Karpas-422 (cell line): ENCODE data around the gene CHAT. TPM values are rescaled to one million over a fixed set of nuclear protein-coding genes. Genes with fewer than 3 reads are reported as not detected.

Experiments used
- DNase-seq: peaks from one replicate; pipeline ENCODE4 v3.0.0-alpha.2; 2015
- H2AFZ ChIP-seq: fragments of 200-600 bp; sonication (generic); 2 replicates; pipeline ENCODE4 v1.6.1; 2014; ENCODE audit warnings: antibody characterized with exemption, low read length, mixed read lengths
- H3K27ac ChIP-seq: fragments of 200-600 bp; sonication (generic); 2 replicates; pipeline ENCODE4 v1.5.1; 2014; ENCODE audit warnings: mild to moderate bottlenecking, low read length, moderate library complexity
- H3K27me3 ChIP-seq: fragments of 200-600 bp; sonication (generic); 2 replicates; pipeline ENCODE4 v1.6.1; 2014; ENCODE audit warnings: low read length, mixed read lengths
- H3K36me3 ChIP-seq: fragments of 200-600 bp; sonication (generic); 2 replicates; pipeline ENCODE4 v1.6.1; 2014; ENCODE audit warnings: low read length, mixed read lengths; ENCODE audit not compliant: insufficient read depth
- H3K4me1 ChIP-seq: fragments of 200-600 bp; sonication (generic); 2 replicates; pipeline ENCODE4 v1.6.1; 2014; ENCODE audit warnings: mild to moderate bottlenecking, low read length, mixed read lengths
- H3K4me2 ChIP-seq: fragments of 200-600 bp; sonication (generic); 2 replicates; pipeline ENCODE4 v1.6.1; 2014; ENCODE audit warnings: low read length, low read depth, mild to moderate bottlenecking; ENCODE audit not compliant: poor library complexity, severe bottlenecking
- H3K4me3 ChIP-seq: fragments of 200-600 bp; sonication (generic); 2 replicates; pipeline ENCODE4 v1.5.1; 2014; ENCODE audit warnings: mild to moderate bottlenecking, antibody characterized with exemption, low read length, mixed read lengths
- H3K79me2 ChIP-seq: fragments of 200-600 bp; sonication (generic); 2 replicates; pipeline ENCODE4 v1.6.1; 2014; ENCODE audit warnings: mild to moderate bottlenecking, low read length, mixed read lengths
- H3K9ac ChIP-seq: fragments of 200-600 bp; sonication (generic); 2 replicates; pipeline ENCODE4 v1.6.0; 2014; ENCODE audit warnings: low read length
- H3K9me2 ChIP-seq: fragments of 200-600 bp; sonication (generic), shearing (Covaris generic); replicated peaks from 2 replicates; pipeline ENCODE4 v1.6.0; 2014; ENCODE audit warnings: mild to moderate bottlenecking, low read length, moderate library complexity; ENCODE audit not compliant: insufficient read depth
- H3K9me3 ChIP-seq: fragments of 300-700, 200-600 bp; sonication (generic); 2 replicates; pipeline ENCODE4 v1.6.1; 2014; ENCODE audit warnings: low read length, mixed read lengths
- H4K20me1 ChIP-seq: fragments of 200-600 bp; sonication (generic); 2 replicates; pipeline ENCODE4 v1.6.1; 2014; ENCODE audit warnings: mild to moderate bottlenecking, antibody characterized with exemption, low read length, low read depth; ENCODE audit not compliant: insufficient read depth
- total RNA-seq: library from RNA; depleted of rRNA; stranded (reverse); fragments of >200 nt; shearing (Covaris generic); gene quantifications from 2 replicates; pipeline ENCODE4 v1.2.3, GENCODE V29; 2014; ENCODE audit warnings: low replicate concordance

The CHAT gene
- total RNA-seq, 1 experiment from 2014 or later: not detected

DNA sequence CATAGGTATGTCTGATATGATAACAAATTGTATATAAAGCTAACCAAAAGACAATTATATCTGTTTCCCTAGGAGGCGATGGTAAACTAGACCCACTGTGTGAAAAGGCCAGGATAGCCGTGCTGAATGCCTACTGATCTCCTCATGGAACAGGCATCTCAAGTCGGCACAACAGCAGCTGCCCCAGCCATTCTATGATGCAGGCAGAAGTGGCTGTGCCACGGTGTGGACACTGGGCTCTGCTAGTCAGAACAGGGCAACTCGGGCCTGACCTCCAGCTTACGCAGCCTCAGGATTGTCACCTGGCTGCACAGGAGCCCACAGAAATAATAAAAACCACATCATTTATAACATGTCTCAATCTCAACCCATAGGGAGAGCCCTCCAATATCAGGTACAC is 80.6 kb downstream of the CHAT start:
- no peaks in the 10 kb centered on the region for H4K20me1 ChIP-seq
- H3K9me2 ChIP-seq: no peaks in the 10 kb centered on the region
- no peak overlapping the region for H3K27ac ChIP-seq
- H3K4me2 ChIP-seq: no peak overlapping the region
- DNase-seq: no peak
- H3K4me3 ChIP-seq: no peak overlapping the region
- peaks cover under 1% of the 10 kb centered on the region for H3K4me1 ChIP-seq
- no peaks in the 10 kb centered on the region for H3K79me2 ChIP-seq
- no peaks in the 10 kb centered on the region for H3K27me3 ChIP-seq
- H2AFZ ChIP-seq: no peak overlapping the region
- no peak overlapping the region for H3K9ac ChIP-seq
- no peaks in the 10 kb centered on the region for H3K9me3 ChIP-seq
- no peaks in the 10 kb centered on the region for H3K36me3 ChIP-seq

DNA sequence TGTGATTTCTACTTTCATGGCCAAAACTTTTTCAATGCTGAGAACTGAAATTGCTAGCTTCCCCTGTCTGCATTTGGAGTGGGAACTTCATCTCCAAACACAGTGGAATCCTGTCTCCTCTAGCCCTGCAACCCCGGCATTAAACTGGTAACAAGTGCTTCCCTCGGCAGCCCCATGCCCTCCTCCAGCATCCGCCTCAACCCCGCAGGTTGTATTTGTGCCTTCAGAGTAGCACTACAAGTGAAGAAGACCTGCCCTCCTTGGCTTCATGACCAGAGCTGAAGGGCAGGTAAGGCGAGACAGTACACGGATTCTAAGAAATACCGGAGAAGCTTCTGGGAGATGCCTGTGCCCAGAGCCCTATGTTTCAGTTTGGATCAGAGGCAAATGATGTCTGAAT is 82.5 kb downstream of the CHAT start:
- Histone ChIP-seq H3K27me3 (no peaks in the 10 kb centered on the region), H3K4me1 (peaks cover 10% of the 10 kb centered on the region), H3K9ac (no peak overlapping the region), H3K79me2 (no peaks in the 10 kb centered on the region), H4K20me1 (no peaks in the 10 kb centered on the region), H2AFZ (no peak overlapping the region), H3K9me2 (no peaks in the 10 kb centered on the region), H3K27ac (no peak overlapping the region), H3K4me2 (no peak overlapping the region), H3K4me3 (no peak overlapping the region), H3K36me3 (no peaks in the 10 kb centered on the region), H3K9me3 (no peaks in the 10 kb centered on the region)
- DNase-seq: no peak

DNA sequence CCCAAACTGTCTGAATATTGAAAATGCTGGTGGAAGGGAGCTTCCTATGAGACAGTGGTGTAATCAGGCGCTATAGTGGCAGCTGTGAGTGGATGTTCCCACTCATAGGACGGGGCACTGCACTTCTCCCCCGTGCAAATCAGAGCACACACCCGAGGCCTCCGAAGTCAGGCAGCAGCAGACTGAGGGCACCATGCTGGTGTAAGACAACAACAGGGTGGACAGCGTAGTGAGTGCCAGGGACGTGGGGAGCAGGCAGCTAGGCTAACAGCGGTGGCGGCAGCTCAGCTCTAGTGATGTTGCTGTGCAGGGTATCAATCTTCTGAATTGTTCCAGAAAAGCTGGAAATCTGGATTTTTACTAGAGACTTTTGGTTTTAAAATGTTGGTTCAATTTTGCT is 84.8 kb downstream of the CHAT start:
- no peaks in the 10 kb centered on the region for H3K36me3 ChIP-seq

DNA sequence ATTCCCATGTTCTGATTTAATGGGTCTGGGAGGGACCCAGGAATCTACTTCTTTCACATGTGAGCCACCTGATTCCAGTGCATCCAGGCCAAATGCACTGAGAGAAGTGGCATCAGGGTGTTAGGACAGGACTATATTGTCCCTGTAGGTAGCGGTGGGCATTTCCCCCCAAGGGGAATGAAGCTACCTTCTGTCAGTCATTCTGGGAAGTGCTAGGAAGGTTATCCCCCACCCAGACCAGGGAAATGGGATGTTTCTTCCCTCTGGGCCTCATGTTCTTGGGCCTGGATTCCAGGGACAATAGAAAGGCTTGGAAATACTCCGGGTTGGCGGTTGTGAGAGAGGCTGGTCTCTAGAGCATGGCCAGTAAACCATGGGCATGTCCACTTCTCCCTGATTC is 86.4 kb downstream of the CHAT start:
- Histone ChIP-seq H3K27me3 (no peaks in the 10 kb centered on the region), H3K4me1 (peaks cover 11% of the 10 kb centered on the region), H4K20me1 (no peaks in the 10 kb centered on the region), H3K4me2 (no peak overlapping the region), H3K27ac (no peak overlapping the region), H2AFZ (no peak overlapping the region), H3K9ac (no peak overlapping the region), H3K79me2 (no peaks in the 10 kb centered on the region), H3K9me2 (no peaks in the 10 kb centered on the region), H3K36me3 (no peaks in the 10 kb centered on the region), H3K4me3 (no peak overlapping the region), H3K9me3 (no peaks in the 10 kb centered on the region)
- no peak for DNase-seq

More for the DNA sequence above, 84.8 kb downstream of the CHAT start:
- Histone ChIP-seq H3K4me1 (peaks cover 11% of the 10 kb centered on the region), H3K27ac (no peak overlapping the region), H3K4me2 (no peak overlapping the region), H3K9ac (no peak overlapping the region), H3K79me2 (no peaks in the 10 kb centered on the region), H2AFZ (no peak overlapping the region), H3K9me2 (no peaks in the 10 kb centered on the region), H3K9me3 (no peaks in the 10 kb centered on the region), H3K4me3 (no peak overlapping the region), H3K27me3 (no peaks in the 10 kb centered on the region), H4K20me1 (no peaks in the 10 kb centered on the region)
- DNase-seq: no peak

DNA sequence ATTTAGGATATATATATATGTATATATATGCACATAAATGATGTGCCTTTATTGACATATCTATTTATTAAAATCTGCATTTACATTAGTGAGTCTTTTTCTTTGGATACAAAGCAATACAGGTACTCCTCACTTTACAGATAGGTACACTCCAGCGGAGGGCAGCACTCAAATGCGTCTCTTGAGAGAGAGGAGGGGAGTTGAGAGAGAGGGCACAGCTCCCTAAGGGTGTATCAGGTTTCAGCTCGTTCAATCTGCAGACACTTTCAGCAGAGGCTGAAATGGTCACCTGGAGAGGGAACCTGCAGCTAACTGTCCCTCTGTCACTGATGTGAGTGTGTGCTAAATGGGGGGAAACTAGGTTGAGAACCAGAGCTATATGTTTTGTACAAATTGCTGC is 87.2 kb downstream of the CHAT start:
- no peak overlapping the region for H3K27ac ChIP-seq
- no peak overlapping the region for H3K9ac ChIP-seq
- H3K36me3 ChIP-seq: no peaks in the 10 kb centered on the region
- peak; percentile 67 for DNase-seq
- no peaks in the 10 kb centered on the region for H3K27me3 ChIP-seq
- H3K4me1 ChIP-seq: peaks cover 11% of the 10 kb centered on the region
- H4K20me1 ChIP-seq: no peaks in the 10 kb centered on the region
- no peaks in the 10 kb centered on the region for H3K79me2 ChIP-seq
- H3K4me2 ChIP-seq: no peak overlapping the region
- no peak overlapping the region for H2AFZ ChIP-seq
- H3K9me2 ChIP-seq: no peaks in the 10 kb centered on the region
- no peak overlapping the region for H3K4me3 ChIP-seq
- no peaks in the 10 kb centered on the region for H3K9me3 ChIP-seq

DNA sequence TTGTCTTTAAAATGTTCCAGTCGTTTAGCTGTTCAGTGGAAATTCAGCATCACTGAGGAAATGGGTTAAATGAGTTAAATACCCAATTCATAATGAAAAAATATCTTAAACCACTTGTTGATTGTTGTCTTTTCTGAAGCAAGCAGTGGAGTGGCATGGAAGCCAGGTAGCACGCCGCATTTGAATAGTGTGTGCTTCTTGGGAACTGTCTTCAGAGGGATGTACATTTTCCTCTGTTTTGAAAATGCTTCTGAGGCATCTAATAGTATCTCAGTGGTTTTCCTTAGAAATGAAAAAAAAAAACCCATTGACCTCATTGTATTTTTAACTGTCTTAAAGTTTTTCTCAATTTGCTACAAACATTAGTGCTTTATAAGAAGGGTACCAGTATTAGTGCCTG is 93.7 kb downstream of the CHAT start:
- DNase-seq: no peak
- Histone ChIP-seq H3K36me3 (no peaks in the 10 kb centered on the region), H3K9ac (no peak overlapping the region), H3K79me2 (no peaks in the 10 kb centered on the region), H3K4me3 (no peak overlapping the region), H3K27ac (no peak overlapping the region), H3K4me1 (no peaks in the 10 kb centered on the region), H4K20me1 (no peaks in the 10 kb centered on the region), H3K4me2 (no peak overlapping the region), H3K27me3 (no peaks in the 10 kb centered on the region), H3K9me3 (no peaks in the 10 kb centered on the region), H3K9me2 (no peaks in the 10 kb centered on the region), H2AFZ (no peak overlapping the region)

DNA sequence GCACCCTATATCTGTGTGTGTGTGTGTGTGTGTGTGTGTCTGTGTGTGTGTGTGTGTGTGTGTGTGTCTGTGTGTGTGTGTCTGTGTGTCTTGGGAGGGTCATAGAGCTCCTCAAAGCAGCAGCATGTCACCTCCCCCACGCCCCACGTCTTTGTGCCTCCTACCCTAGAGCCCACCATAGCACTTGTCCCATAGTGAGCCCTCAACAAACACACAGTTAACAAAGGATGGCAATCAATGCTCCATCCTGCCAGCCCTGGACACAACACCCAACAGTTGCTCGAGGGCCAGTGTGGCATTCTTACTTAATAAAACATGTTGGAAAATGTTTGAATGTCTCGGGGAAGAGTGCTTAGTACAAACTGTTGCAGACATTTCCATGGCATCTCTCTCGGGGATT is 96.1 kb downstream of the CHAT start:
- no peaks in the 10 kb centered on the region for H3K27me3 ChIP-seq
- H4K20me1 ChIP-seq: no peaks in the 10 kb centered on the region
- no peak for DNase-seq
- H3K79me2 ChIP-seq: no peaks in the 10 kb centered on the region
- H3K4me3 ChIP-seq: no peak overlapping the region
- no peaks in the 10 kb centered on the region for H3K9me3 ChIP-seq
- no peak overlapping the region for H2AFZ ChIP-seq
- H3K4me2 ChIP-seq: no peak overlapping the region
- H3K4me1 ChIP-seq: no peaks in the 10 kb centered on the region
- no peak overlapping the region for H3K9ac ChIP-seq
- H3K36me3 ChIP-seq: no peaks in the 10 kb centered on the region
- H3K9me2 ChIP-seq: no peaks in the 10 kb centered on the region
- H3K27ac ChIP-seq: no peak overlapping the region

DNA sequence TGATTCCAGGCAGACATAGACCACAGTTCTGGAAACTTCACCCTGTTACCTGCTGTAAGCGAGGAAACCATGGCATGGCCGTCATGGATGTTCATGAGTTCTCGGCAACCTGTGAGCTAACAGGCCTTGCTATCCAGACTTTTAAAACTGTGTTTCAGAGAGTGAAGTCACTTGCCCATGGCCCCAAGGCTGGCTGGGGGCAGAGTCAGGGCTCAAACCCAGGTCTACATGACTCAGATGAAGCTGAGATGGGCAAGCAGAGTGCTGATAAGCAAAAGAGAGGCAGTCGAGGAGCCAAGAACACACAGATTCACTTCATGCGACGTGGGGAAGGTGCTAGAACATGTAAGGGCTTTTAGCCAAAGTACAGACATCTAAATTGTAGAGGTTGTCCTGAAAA is 97.1 kb downstream of the CHAT start:
- no peaks in the 10 kb centered on the region for H3K9me3 ChIP-seq
- no peak for DNase-seq
- no peaks in the 10 kb centered on the region for H4K20me1 ChIP-seq
- H3K36me3 ChIP-seq: no peaks in the 10 kb centered on the region
- H3K27me3 ChIP-seq: no peaks in the 10 kb centered on the region
- H3K9me2 ChIP-seq: no peaks in the 10 kb centered on the region
- no peak overlapping the region for H3K9ac ChIP-seq
- no peaks in the 10 kb centered on the region for H3K4me1 ChIP-seq
- no peak overlapping the region for H3K4me3 ChIP-seq
- no peak overlapping the region for H3K27ac ChIP-seq
- no peak overlapping the region for H2AFZ ChIP-seq
- H3K79me2 ChIP-seq: no peaks in the 10 kb centered on the region
- H3K4me2 ChIP-seq: no peak overlapping the region

DNA sequence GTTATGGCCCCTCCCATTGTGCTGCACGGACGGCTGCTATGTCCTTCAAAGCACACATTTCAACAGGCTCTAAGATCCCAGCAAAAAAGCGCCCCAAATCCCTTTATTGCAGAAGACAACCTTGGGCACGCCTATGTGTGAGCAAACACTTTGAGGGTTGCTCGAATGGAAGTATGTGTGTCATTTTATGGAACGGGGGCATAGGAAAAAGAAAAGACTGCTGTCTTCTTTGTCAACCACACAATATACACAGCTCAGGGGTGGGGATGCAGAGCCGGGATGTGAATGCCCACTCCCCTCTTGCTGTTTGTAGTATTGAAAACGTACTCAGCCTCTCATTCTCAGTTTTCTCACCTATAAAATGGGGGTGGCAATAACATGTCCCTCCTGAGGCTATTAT is 97.6 kb downstream of the CHAT start:
- H3K36me3 ChIP-seq: no peaks in the 10 kb centered on the region
- no peaks in the 10 kb centered on the region for H4K20me1 ChIP-seq
- no peak overlapping the region for H3K27ac ChIP-seq
- H3K4me3 ChIP-seq: no peak overlapping the region
- no peaks in the 10 kb centered on the region for H3K27me3 ChIP-seq
- no peaks in the 10 kb centered on the region for H3K9me3 ChIP-seq
- no peaks in the 10 kb centered on the region for H3K4me1 ChIP-seq
- H3K4me2 ChIP-seq: no peak overlapping the region
- DNase-seq: no peak
- H2AFZ ChIP-seq: no peak overlapping the region
- no peaks in the 10 kb centered on the region for H3K79me2 ChIP-seq
- no peaks in the 10 kb centered on the region for H3K9me2 ChIP-seq
- no peak overlapping the region for H3K9ac ChIP-seq
